Measurements from ENCODE around the gene INVS.

DNA sequence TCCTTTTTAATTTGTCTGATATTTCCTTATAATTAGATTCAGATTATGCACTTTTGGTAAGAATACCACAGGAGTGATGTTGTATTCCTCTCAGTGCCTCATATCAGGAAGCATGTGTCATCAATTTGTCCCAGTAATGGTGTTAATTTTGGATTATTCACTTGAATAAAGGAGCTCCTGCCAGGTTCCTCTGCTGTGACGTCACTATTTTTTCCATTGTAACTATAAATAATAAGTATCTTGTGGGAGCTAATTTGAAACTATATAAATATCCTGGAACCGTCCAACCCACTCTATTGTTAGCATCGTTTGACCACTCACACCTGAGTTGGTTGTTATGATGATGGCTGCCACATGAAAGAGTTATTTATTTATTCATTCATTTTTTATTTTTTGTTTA lies 107.9 kb downstream of the INVS start:
- no peak for TF ChIP-seq POLR2A (IDR thresholded peaks at IDR 0.05)
- TF ChIP-seq, protein P1, sequence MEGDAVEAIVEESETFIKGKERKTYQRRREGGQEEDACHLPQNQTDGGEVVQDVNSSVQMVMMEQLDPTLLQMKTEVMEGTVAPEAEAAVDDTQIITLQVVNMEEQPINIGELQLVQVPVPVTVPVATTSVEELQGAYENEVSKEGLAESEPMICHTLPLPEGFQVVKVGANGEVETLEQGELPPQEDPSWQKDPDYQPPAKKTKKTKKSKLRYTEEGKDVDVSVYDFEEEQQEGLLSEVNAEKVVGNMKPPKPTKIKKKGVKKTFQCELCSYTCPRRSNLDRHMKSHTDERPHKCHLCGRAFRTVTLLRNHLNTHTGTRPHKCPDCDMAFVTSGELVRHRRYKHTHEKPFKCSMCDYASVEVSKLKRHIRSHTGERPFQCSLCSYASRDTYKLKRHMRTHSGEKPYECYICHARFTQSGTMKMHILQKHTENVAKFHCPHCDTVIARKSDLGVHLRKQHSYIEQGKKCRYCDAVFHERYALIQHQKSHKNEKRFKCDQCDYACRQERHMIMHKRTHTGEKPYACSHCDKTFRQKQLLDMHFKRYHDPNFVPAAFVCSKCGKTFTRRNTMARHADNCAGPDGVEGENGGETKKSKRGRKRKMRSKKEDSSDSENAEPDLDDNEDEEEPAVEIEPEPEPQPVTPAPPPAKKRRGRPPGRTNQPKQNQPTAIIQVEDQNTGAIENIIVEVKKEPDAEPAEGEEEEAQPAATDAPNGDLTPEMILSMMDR (IDR thresholded peaks at IDR 0.05) = no peak

Data from prostate gland (tissue), 2 donors.